A549 (cell line): ENCODE results near the gene ZSCAN22. TPM values are rescaled to one million over a fixed set of nuclear protein-coding genes. Genes with fewer than 3 reads are reported as not detected.

Experiments used
- ATAC-seq, 2 experiments: fragments of 200-7000 bp in 1 of 2; fragments of >200 bp in 1 of 2; cut with Nextera tagmentation in 1 of 2; cut with Tn5 transposase in 1 of 2; 3 replicates each; pipeline versions ENCODE4 v1.8.0 to v1.9.1; 2018 to 2020; ENCODE audit warnings: mild to moderate bottlenecking in 1 of 2, moderate library complexity in 1 of 2
- CTCF ChIA-PET: fragments of 300-600 bp; sonication (Branson Sonifier 250); formaldehyde crosslinking; extraction: SDS; loops from one replicate; lab custom pipeline; 2021; ENCODE audit warnings: antibody characterized with exemption, inconsistent platforms; lab: Yijun Ruan, JAX
- POLR2A ChIA-PET: fragments of 350-600 bp; formaldehyde crosslinking; extraction: SDS; loops from one replicate; lab custom pipeline; 2021; ENCODE audit warnings: antibody characterized with exemption, inconsistent platforms; lab: Yijun Ruan, JAX
- DNase-seq, 2 experiments: peaks; one replicate each; pipeline versions ENCODE4 v3.0.0 to v3.0.0-alpha.2; 2011 to 2016; ENCODE audit warnings: low read depth in 1 of 2, low spot score in 1 of 2
- FAIRE-seq: peaks from 2 replicates; lab custom pipeline; 2011; peaks lifted over from hg19 to GRCh38; lab: Jason Lieb, UNC
- H3K27ac ChIP-seq, 2 experiments: fragments of >200 bp; sonication (Bioruptor Twin); formaldehyde crosslinking; 3 replicates each; pipeline ENCODE4 v1.5.1; 2016 to 2017
- H3K4me1 ChIP-seq: fragments of >200 bp; sonication (Bioruptor Twin); formaldehyde crosslinking; 3 replicates; pipeline ENCODE4 v1.6.1; 2016
- H3K4me2 ChIP-seq: fragments of >200 bp; sonication (Bioruptor Twin); formaldehyde crosslinking; 3 replicates; pipeline ENCODE4 v1.6.1; 2016
- H3K4me3 ChIP-seq: fragments of >200 bp; sonication (Bioruptor Twin); formaldehyde crosslinking; 3 replicates; pipeline ENCODE4 v1.5.1; 2016
- H3K9me3 ChIP-seq: fragments of >200 bp; sonication (Bioruptor Twin); formaldehyde crosslinking; 3 replicates; pipeline ENCODE4 v1.6.1; 2016
- ATOH8 ChIP-seq: fragments of 250-450 bp; sonication (Bioruptor Pico); IDR thresholded peaks from 2 replicates; pipeline ENCODE4 v1.5.0; 2020; ENCODE audit warnings: low read depth, mild to moderate bottlenecking, moderate library complexity
- CBX8 ChIP-seq: fragments of 200-600 bp; sonication (generic); IDR thresholded peaks from 2 replicates; pipeline ENCODE4 v1.6.1; 2016
- CEBPB ChIP-seq, 2 experiments: fragments of >200 bp in 1 of 2; sonication (Bioruptor Twin) in 1 of 2; formaldehyde crosslinking in 1 of 2; IDR thresholded peaks; 2 replicates each; pipeline ENCODE4 v1.6.1; 2012 to 2016
- EHF ChIP-seq: fragments of 250-450 bp; sonication (Bioruptor Pico); IDR thresholded peaks from 2 replicates; pipeline ENCODE4 v1.5.0; 2020; ENCODE audit warnings: mild to moderate bottlenecking
- ESRRA ChIP-seq: fragments of 150-350 bp; IDR thresholded peaks from 2 replicates; pipeline ENCODE4 v1.6.1; 2014; ENCODE audit warnings: mild to moderate bottlenecking, low read length, borderline replicate concordance
- JUNB ChIP-seq: fragments of >200 bp; sonication (Bioruptor Twin); formaldehyde crosslinking; IDR thresholded peaks from 2 replicates; pipeline ENCODE4 v1.6.1; 2016
- KDM5A ChIP-seq: fragments of 200-600 bp; sonication (generic); IDR thresholded peaks from 2 replicates; pipeline ENCODE4 v1.6.1; 2016; ENCODE audit warnings: antibody characterized with exemption, mild to moderate bottlenecking
- MAFK ChIP-seq: fragments of 450-650 bp; IDR thresholded peaks from 2 replicates; pipeline ENCODE4 v1.6.1; 2014; ENCODE audit not compliant: partially characterized antibody
- MAX ChIP-seq: IDR thresholded peaks from 2 replicates; pipeline ENCODE4 v1.6.1; 2012
- NFE2L2 ChIP-seq: fragments of 150-350 bp; conservative IDR thresholded peaks from 2 replicates; pipeline ENCODE4 v1.6.1; 2014; ENCODE audit warnings: low read length
- POLR2A ChIP-seq: IDR thresholded peaks from 2 replicates; pipeline ENCODE4 v1.6.1; 2012; ENCODE audit warnings: mild to moderate bottlenecking, low read length
- RCOR1 ChIP-seq: fragments of 150-350 bp; IDR thresholded peaks from 2 replicates; pipeline ENCODE4 v1.6.1; 2014; ENCODE audit warnings: antibody characterized with exemption, low read length, low read depth
- REST ChIP-seq: fragments of 200-600 bp; sonication (generic); IDR thresholded peaks from 2 replicates; pipeline ENCODE4 v1.6.1; 2016; ENCODE audit warnings: antibody characterized with exemption, mild to moderate bottlenecking, moderate library complexity
- RFX5 ChIP-seq: fragments of 450-650 bp; IDR thresholded peaks from 2 replicates; pipeline ENCODE4 v1.7.1; 2014; ENCODE audit warnings: antibody characterized with exemption, mild to moderate bottlenecking, moderate library complexity
- SMC3 ChIP-seq: fragments of >200 bp; sonication (Bioruptor Twin); formaldehyde crosslinking; IDR thresholded peaks from 3 replicates; pipeline ENCODE4 v1.6.1; 2018; ENCODE audit warnings: inconsistent platforms
- SREBF2 ChIP-seq: fragments of 450-650 bp; IDR thresholded peaks from 2 replicates; pipeline ENCODE4 v1.6.1; 2014; ENCODE audit warnings: mild to moderate bottlenecking, moderate library complexity
- TFCP2L1 ChIP-seq: fragments of 250-450 bp; sonication (Bioruptor Pico); IDR thresholded peaks from 2 replicates; pipeline ENCODE4 v1.5.0; 2021; ENCODE audit warnings: mild to moderate bottlenecking
- ZSCAN20 ChIP-seq: fragments of 250-450 bp; sonication (Bioruptor Pico); IDR thresholded peaks from 2 replicates; pipeline ENCODE4 v1.8.0; 2022; ENCODE audit warnings: mild to moderate bottlenecking, moderate library complexity
- WGBS: methylation state at CpG from one replicate; pipeline ENCODE4 v1.1.6; 2017; ENCODE audit errors: missing lambda C conversion rate; 5-methylcytosine and 5-hydroxymethylcytosine counted together
- polyA plus RNA-seq, 4 experiments: library from polyadenylated mRNA; depleted of rRNA in 3 of 4; stranded (reverse); fragments of >200 nt; fragmentation: RNase III in 1 of 4; extraction: RNeasy Plus Mini Kit Qiagen cat#74134 plus additional on column Dnase treatment in 1 of 4; gene quantifications; 2 replicates in 3 of 4; 3 replicates in 1 of 4; pipeline ENCODE4 v1.2.3, GENCODE V29; 2011 to 2017
- TF ChIP-seq, protein P1 (sequence below): fragments of >200 bp; sonication (Bioruptor Twin); formaldehyde crosslinking; IDR thresholded peaks from 3 replicates; pipeline ENCODE4 v1.5.1; 2016
- TF ChIP-seq, protein P2 (sequence below): fragments of 450-650 bp; IDR thresholded peaks from 2 replicates; pipeline ENCODE4 v1.6.1; 2014; ENCODE audit warnings: antibody characterized with exemption
- TF ChIP-seq, protein P3 (sequence below): fragments of >200 bp; sonication (Bioruptor Twin); formaldehyde crosslinking; IDR thresholded peaks from 3 replicates; pipeline ENCODE4 v1.6.1; 2016
- TF ChIP-seq, protein P4 (sequence below): IDR thresholded peaks from 2 replicates; pipeline ENCODE4 v1.6.1; 2012

Gene ZSCAN22
- polyA plus RNA-seq, 2 of the 4 experiments (the other 2 are of a cell fraction): 2.0 to 4.4 TPM

GRCh38 chr19:58279042-58279924, 47.5 kb upstream of the ZSCAN22 start (continued):
- TF ChIP-seq ATOH8 (CRISPR knock-in tag) (no peak), TFCP2L1 (CRISPR knock-in tag) (0 out of 2 replicates have a peak, but pooled peaks have one; percentile 16), RCOR1 (no peak), JUNB (no peak), CEBPB (IDR thresholded peaks at IDR 0.05) (no peak), SREBF2 (no peak)
- TF ChIP-seq, all 56 proteins: peak for 9

GRCh38 chr19:58279925-58280316, 46.9 kb upstream of the ZSCAN22 start:
- no peak for DNase-seq
- ChIA-PET POLR2A (no interaction called here), CTCF (interaction anchor here (0.6 to 1.2 kb wide), 3 partner anchors 16 to 239 kb away, joined by 3 to 4 read pairs (median 3); no protein-coding TSS in a partner anchor)
- ATAC-seq: no peak
- Histone ChIP-seq H3K4me1 (no peaks in the 10 kb centered on the region), H3K9me3 (peaks cover 85% of the 10 kb centered on the region), H3K4me2 (peak overlapping the region; percentile 91), H3K27ac (no peak overlapping the region), H3K4me3 (peak overlapping the region; percentile 85)
- FAIRE-seq: no peak
- WGBS: 91% methylated on average over 4 of the region's 4 CpGs
- TF ChIP-seq, protein P1, sequence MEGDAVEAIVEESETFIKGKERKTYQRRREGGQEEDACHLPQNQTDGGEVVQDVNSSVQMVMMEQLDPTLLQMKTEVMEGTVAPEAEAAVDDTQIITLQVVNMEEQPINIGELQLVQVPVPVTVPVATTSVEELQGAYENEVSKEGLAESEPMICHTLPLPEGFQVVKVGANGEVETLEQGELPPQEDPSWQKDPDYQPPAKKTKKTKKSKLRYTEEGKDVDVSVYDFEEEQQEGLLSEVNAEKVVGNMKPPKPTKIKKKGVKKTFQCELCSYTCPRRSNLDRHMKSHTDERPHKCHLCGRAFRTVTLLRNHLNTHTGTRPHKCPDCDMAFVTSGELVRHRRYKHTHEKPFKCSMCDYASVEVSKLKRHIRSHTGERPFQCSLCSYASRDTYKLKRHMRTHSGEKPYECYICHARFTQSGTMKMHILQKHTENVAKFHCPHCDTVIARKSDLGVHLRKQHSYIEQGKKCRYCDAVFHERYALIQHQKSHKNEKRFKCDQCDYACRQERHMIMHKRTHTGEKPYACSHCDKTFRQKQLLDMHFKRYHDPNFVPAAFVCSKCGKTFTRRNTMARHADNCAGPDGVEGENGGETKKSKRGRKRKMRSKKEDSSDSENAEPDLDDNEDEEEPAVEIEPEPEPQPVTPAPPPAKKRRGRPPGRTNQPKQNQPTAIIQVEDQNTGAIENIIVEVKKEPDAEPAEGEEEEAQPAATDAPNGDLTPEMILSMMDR: no peak
- TF ChIP-seq, protein P2, sequence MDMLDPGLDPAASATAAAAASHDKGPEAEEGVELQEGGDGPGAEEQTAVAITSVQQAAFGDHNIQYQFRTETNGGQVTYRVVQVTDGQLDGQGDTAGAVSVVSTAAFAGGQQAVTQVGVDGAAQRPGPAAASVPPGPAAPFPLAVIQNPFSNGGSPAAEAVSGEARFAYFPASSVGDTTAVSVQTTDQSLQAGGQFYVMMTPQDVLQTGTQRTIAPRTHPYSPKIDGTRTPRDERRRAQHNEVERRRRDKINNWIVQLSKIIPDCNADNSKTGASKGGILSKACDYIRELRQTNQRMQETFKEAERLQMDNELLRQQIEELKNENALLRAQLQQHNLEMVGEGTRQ: no peak
- TF ChIP-seq SMC3 (no peak), KDM5A (no peak)
- TF ChIP-seq, all 56 proteins: peak for 0

GRCh38 chr19:58284199-58284598, 42.6 kb upstream of the ZSCAN22 start:
- Histone ChIP-seq H3K9me3 (peaks cover 96% of the 10 kb centered on the region), H3K4me2 (no peak overlapping the region), H3K4me3 (no peak overlapping the region), H3K27ac (no peak overlapping the region), H3K4me1 (no peaks in the 10 kb centered on the region)
- WGBS: 93% methylated on average over 7 of the region's 7 CpGs
- ChIA-PET CTCF (interaction anchor here (0.9 kb wide), 1 partner anchor 44 kb away, joined by 4 read pairs; no protein-coding TSS in a partner anchor), POLR2A (interaction anchor here (0.7 kb wide), 1 partner anchor 78 kb away, joined by 3 read pairs; the partner anchor contains the start of gene ZNF497)
- no peak for DNase-seq
- no peak for FAIRE-seq
- no peak for ATAC-seq
- no peak for TF ChIP-seq JUNB
- TF ChIP-seq, protein P3, sequence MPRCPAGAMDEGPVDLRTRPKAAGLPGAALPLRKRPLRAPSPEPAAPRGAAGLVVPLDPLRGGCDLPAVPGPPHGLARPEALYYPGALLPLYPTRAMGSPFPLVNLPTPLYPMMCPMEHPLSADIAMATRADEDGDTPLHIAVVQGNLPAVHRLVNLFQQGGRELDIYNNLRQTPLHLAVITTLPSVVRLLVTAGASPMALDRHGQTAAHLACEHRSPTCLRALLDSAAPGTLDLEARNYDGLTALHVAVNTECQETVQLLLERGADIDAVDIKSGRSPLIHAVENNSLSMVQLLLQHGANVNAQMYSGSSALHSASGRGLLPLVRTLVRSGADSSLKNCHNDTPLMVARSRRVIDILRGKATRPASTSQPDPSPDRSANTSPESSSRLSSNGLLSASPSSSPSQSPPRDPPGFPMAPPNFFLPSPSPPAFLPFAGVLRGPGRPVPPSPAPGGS: no peak
- TF ChIP-seq, protein P4, sequence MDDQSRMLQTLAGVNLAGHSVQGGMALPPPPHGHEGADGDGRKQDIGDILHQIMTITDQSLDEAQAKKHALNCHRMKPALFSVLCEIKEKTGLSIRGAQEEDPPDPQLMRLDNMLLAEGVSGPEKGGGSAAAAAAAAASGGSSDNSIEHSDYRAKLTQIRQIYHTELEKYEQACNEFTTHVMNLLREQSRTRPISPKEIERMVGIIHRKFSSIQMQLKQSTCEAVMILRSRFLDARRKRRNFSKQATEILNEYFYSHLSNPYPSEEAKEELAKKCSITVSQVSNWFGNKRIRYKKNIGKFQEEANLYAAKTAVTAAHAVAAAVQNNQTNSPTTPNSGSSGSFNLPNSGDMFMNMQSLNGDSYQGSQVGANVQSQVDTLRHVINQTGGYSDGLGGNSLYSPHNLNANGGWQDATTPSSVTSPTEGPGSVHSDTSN: no peak
- no peak for TF ChIP-seq REST
- no peak for TF ChIP-seq MAFK
- no peak for TF ChIP-seq EHF (CRISPR knock-in tag)
- no peak for TF ChIP-seq CBX8
- no peak for TF ChIP-seq MAX
- no peak for TF ChIP-seq RFX5
- TF ChIP-seq ZSCAN20 (CRISPR knock-in tag): no peak
- no peak for TF ChIP-seq ESRRA
- TF ChIP-seq NFE2L2: no peak
- no peak for TF ChIP-seq POLR2A
- no peak for TF ChIP-seq CEBPB (IDR thresholded peaks at IDR 0.05)
